NCI-H1694 (cell line): ENCODE results near the gene BCKDHB.

Experiments used
- DNase-seq: peaks from one replicate; lab custom pipeline; 2025; lab: John Stamatoyannopoulos, UW

Gene BCKDHB

DNA sequence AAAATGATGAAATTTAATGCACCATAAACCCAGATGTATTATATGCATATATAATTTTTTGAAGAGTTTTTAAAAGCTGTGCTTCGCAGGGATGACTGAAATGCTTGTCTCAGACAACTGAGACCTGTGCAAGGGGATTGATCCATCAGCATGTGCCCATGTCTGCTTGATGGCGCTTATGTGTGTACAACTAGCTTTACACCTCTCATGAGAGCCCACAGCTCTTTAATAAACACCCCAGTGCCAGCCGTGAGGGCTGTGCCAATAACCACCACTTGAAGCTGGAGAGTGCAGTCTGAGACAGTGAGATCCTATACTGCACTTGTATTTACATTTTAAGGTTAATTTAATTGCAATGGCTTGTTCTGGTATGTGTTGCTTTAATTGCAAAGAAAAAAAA is 225.5 kb downstream of the BCKDHB start:
- no peak for DNase-seq

GRCh38 chr6:80333342-80333741 is 226.9 kb downstream of the BCKDHB start:
- no peak for DNase-seq

DNA sequence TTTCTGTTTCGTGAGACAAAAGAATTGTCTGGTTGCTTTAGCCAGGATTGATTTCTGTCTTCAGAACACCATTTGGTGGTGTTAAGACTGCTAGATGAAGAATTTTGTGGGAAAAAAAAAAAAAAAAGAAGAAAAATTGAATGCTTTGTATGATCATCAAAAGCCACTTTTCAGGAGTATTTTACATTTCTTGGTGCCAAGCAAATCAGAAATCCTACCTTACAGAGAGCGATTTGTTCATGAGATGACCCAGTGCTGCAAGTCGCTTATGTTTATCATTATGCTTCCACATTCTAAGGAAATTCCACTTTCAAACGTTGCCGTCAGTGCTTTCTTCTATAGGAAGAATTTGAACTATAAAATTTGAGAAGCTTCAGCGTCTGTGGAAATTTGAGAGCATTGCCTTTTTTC is 228.7 kb downstream of the BCKDHB start:
- DNase-seq, result no peak

- DNase-seq, result no peak
Measured at GRCh38 chr6:80336911-80337310, 230.4 kb downstream of the BCKDHB start.

DNA sequence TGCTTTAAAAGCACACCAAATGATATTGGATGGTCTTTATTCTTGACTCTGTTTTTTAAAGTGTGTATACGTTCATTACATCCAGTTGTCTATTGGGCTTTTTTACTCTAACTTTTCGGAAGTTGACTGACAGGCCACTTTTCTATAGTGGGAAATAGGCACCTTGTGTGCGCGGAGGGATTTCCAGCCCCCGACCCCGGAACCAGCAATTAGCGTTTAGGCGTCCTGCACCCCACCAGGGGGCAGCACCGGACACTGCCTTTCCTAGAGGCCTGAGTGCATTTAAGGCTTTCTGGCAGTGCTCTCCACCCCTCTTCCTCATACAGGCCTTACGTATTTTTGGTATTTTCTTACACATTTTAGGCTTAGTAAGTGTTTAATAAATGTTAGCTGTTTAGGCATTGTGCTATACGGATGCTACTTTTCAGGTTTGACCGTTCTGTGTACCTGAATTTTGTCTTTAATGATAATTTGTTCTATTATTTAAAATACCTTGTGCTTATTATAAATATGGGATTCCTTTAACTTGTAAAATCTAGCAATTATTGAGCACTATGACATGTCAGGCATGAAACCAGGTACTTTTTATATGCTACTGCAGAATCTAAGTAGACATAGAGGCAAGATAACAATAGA is 231.8 kb downstream of the BCKDHB start:
- DNase-seq, result no peak

DNA sequence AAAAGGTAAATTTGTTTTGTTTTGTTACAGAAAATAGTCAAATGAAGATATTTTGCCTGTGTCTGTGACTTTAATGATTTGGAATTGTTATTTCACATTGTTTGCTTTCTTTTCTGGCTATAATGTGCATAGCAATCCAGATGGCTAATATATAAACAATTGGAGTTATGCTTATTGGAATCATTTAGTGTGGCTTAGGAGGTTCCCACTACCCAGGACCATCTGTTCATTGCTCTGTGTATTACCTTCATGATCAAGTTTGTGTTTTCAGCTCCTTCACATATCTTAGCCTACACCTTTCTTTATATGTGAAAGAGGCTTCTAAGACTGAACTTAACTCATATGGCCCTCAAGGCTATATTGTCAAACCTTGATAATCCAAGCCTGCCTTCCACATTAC is 232.9 kb downstream of the BCKDHB start:
- peak; percentile 57 for DNase-seq

GRCh38 chr6:80340280-80340679 is 233.8 kb downstream of the BCKDHB start:
- DNase-seq, result no peak

GRCh38 chr6:80340686-80341085 is 234.2 kb downstream of the BCKDHB start:
- no peak for DNase-seq

GRCh38 chr6:80341330-80341729 is 234.9 kb downstream of the BCKDHB start:
- DNase-seq, result no peak

DNA sequence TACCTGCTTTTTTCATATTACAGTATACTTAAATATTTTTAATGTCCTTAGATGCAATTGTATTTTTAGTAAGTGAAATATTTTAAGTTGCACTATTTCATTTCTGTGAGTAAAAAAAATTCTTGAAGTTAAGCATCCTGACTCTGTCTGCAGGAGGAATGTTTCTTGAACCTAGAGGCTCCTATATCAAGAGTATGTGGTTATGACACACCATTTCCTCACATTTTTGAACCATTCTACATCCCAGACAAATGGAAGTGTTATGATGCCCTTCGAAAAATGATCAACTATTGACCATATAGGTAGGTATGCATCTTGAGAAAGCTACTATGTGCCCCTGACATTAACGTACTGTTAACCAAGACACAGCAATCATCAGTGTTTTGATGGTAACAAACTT is 237.0 kb downstream of the BCKDHB start:
- DNase-seq, result no peak

DNA sequence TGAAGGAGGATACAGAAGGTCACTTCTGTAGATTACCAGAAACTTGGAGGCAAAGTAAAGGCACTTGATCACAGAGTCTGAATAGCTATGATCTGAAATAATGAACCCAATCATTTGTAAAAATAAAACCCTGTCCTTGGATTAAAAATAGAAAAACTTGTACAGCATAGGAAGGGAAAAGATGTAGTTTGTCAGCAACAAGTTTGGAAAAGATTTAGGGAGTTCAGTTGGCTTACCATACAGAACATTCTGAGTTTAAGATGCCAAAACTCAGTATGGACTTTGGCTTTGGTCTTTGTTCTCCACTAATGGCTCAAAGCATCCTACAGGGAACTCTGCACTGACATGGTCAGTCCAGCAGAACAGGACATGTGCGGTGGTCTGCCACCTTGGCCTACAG is 240.6 kb downstream of the BCKDHB start:
- no peak for DNase-seq

DNA sequence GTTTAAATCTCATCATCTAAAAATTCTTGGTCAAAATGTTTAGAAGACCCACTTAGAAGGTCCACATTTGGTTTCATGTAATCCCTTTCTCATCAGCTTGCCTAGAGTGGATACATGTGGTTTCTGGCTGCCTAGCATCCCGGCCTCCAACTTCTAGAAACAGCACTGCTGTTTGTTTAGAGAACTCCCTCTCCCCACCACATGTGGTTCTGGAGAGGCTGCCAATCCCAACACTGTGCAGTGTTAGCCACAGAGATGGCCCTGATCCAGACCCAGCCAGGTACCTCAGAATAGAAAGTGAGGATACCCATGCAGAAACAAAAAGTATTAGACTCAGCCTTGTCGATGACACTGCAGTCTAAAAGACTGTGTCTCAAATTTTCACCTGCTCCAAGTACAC is 241.8 kb downstream of the BCKDHB start:
- DNase-seq, result no peak

GRCh38 chr6:80356000-80356399 is 249.5 kb downstream of the BCKDHB start:
- DNase-seq, result no peak

- no peak for DNase-seq
Measured at GRCh38 chr6:80356545-80356944, 250.1 kb downstream of the BCKDHB start.

DNA sequence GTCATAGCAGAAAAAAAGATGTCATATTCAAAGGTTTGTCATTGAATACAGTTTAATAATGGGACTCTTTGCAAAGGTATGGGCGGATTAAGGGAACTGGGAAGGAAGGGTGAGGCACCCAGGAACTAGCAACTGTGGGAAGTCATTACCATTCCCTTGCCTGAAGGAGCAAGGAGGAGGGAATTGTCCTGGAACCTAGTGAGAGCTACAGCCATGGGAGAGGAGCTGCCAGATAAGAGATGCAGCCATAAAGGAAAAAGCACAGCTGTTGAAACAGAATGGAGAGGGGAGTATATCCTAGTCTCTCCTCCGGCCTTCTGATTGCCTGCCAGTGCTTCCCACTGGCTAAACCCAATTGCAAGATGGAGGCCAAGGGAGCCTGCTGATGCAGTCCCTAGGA is 250.6 kb downstream of the BCKDHB start:
- DNase-seq, result no peak

DNA sequence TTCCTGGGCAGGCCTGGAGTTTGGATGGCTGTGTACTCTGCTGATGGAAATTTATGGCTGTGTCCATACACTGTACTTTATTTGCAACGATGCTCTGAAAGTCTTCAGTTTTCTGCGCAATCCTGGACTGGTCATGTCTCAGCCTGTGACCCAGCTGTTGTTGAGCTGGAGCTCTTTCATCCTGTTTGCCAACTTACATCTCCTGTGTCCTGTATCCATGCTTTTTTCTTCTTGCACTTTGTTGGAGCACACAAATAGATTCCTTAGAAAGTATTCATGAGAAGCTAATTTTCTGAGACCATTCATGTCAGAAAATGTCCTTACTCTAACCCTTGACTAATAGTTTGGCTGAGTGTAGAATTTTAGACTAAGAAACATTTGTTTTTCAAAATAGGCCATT is 251.2 kb downstream of the BCKDHB start:
- DNase-seq, result no peak

- DNase-seq, result no peak
Measured at GRCh38 chr6:80363501-80364122, 257.1 kb downstream of the BCKDHB start.

GRCh38 chr6:80364149-80364548 is 257.7 kb downstream of the BCKDHB start:
- no peak for DNase-seq

GRCh38 chr6:80366051-80366450 is 259.6 kb downstream of the BCKDHB start:
- DNase-seq, result no peak

DNA sequence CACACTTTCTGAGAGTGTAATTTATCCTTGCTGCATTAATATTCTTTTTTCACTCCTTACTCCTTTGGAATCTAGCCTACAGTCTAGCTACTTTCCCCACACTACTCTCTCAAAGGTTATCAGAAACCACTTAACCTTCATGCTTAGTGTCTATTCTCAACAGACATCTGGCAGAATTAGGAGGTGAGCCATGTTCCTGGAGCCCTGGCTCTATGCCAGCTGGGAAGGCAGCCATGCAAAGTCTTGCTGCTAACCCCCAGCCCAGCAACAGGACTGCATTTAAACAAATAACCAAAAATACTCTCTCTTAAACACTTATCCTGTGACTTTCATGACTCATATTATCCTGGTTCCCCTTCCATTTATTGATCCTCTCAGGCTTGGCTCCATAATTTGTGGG is 260.2 kb downstream of the BCKDHB start:
- peak; percentile 72 for DNase-seq

DNA sequence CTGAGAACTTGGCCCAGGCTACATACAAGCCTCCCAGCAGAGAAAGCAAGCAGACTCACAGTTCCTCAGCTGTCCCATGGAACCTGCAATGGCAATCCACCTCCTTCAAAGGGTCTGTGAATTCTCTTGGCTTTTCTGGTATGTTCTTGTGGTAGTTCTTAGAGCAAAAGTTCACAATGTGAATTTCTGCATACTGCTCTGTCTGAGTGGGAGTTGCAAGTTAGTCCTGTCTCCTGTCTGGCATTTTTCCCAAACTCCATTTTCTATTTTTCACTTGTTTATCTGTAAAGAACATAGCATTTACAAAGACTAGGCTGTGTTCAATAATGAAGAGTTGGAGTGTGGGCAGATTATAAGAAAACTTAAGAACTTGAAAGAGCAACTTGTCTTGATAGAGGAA is 269.9 kb downstream of the BCKDHB start:
- no peak for DNase-seq

GRCh38 chr6:80380566-80380965 is 274.1 kb downstream of the BCKDHB start:
- no peak for DNase-seq

- DNase-seq, result no peak
Measured at GRCh38 chr6:80382811-80383210, 276.3 kb downstream of the BCKDHB start.

GRCh38 chr6:80388507-80388906 is 282.0 kb downstream of the BCKDHB start:
- DNase-seq, result no peak
